Measurements from ENCODE around the gene ADAM8. TPM values are rescaled to one million over a fixed set of nuclear protein-coding genes. Genes with fewer than 3 reads are reported as not detected.

ADAM8 gene
- polyA plus RNA-seq, 1 donor (not counting 4 experiments of a cell fraction or from before 2014, with no cell fraction given) = 42.0 TPM

DNA sequence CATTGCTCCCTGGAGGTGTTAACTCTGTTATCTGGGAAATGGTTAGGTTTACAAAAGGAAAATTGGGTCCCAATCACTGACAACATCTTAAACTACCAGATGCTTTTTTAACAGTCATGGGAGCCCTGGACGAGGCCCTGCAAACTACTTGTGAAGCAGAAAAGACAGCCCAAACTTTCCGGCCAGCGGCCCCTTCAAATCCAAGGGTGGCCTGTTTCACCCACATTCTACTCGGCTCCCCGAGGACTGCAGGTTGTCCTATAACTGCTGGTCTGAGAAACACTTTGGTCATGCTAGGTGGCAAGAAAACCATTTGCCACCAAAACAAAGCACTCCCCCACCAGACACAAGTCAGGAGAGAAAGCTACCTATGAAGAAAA is 29.4 kb upstream of the ADAM8 start:
- Histone ChIP-seq H3K4me2 (ENCODE audit: control insufficient read depth, extremely low read depth, insufficient read depth, low read depth, low read length) (no peak overlapping the region), H3K9ac (ENCODE audit: control insufficient read depth, extremely low read depth, insufficient read depth, low read length) (no peak overlapping the region), H3K9me1 (ENCODE audit: control insufficient read depth, extremely low read depth, insufficient read depth, low read length) (peaks cover 2% of the 10 kb centered on the region), H3K79me2 (ENCODE audit: control insufficient read depth, insufficient read depth, low read length) (peaks cover 58% of the 10 kb centered on the region), H3K4me3 (ENCODE audit: control insufficient read depth in 2 of 3, extremely low read depth in 1 of 3, insufficient read depth in 2 of 3, low read depth in 1 of 3, low read length in 3 of 3) (no peak overlapping the region), H3K27ac (ENCODE audit: control insufficient read depth, insufficient read depth, low read length) (no peak overlapping the region), H4K20me1 (ENCODE audit: control insufficient read depth, extremely low read depth, insufficient read depth, low read length) (peaks cover 3% of the 10 kb centered on the region), H3K36me3 (ENCODE audit: control insufficient read depth in 2 of 2, extremely low read depth in 1 of 2, insufficient read depth in 2 of 2, low read length in 2 of 2) (peaks cover 14 to 15% of the 10 kb centered on the region in 2 experiments), H2AFZ (ENCODE audit: control insufficient read depth, low read length) (no peak overlapping the region), H3K9me3 (ENCODE audit: control insufficient read depth, low read depth, low read length) (no peaks in the 10 kb centered on the region), H3K27me3 (ENCODE audit: control insufficient read depth, extremely low read depth, insufficient read depth, low read length) (no peaks in the 10 kb centered on the region), H3K4me1 (ENCODE audit: control insufficient read depth, extremely low read depth, insufficient read depth, low read length) (peaks cover 9% of the 10 kb centered on the region)
- no peak for TF ChIP-seq EZH2 (IDR thresholded peaks at IDR 0.05; ENCODE audit: low read length)
- TF ChIP-seq, protein P1, sequence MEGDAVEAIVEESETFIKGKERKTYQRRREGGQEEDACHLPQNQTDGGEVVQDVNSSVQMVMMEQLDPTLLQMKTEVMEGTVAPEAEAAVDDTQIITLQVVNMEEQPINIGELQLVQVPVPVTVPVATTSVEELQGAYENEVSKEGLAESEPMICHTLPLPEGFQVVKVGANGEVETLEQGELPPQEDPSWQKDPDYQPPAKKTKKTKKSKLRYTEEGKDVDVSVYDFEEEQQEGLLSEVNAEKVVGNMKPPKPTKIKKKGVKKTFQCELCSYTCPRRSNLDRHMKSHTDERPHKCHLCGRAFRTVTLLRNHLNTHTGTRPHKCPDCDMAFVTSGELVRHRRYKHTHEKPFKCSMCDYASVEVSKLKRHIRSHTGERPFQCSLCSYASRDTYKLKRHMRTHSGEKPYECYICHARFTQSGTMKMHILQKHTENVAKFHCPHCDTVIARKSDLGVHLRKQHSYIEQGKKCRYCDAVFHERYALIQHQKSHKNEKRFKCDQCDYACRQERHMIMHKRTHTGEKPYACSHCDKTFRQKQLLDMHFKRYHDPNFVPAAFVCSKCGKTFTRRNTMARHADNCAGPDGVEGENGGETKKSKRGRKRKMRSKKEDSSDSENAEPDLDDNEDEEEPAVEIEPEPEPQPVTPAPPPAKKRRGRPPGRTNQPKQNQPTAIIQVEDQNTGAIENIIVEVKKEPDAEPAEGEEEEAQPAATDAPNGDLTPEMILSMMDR (optimal IDR thresholded peaks at IDR 0.05 in 1 of 3, IDR thresholded peaks at IDR 0.05 in 1 of 3, conservative IDR thresholded peaks at IDR 0.05 in 1 of 3; ENCODE audit: extremely low read depth in 1 of 3, insufficient read depth in 2 of 3, low read length in 3 of 3) = no peak
- DNase-seq (ENCODE audit: low read depth, low spot score) = no peak
- dilution Hi-C loops (cut with MboI; ENCODE audit: extremely low pct_ligation_motif_present, low sequenced_read_pairs) = no loop called here
- no peak for FAIRE-seq

GRCh38 chr10:133303206-133303605 is 26.5 kb upstream of the ADAM8 start:
- H3K36me3 ChIP-seq (ENCODE audit: control insufficient read depth in 2 of 2, extremely low read depth in 1 of 2, insufficient read depth in 2 of 2, low read length in 2 of 2) = peaks cover 24 to 26% of the 10 kb centered on the region in 2 experiments
- no peak overlapping the region for H3K9ac ChIP-seq (ENCODE audit: control insufficient read depth, extremely low read depth, insufficient read depth, low read length)
- H3K4me2 ChIP-seq (ENCODE audit: control insufficient read depth, extremely low read depth, insufficient read depth, low read depth, low read length) = no peak overlapping the region
- peaks cover 6% of the 10 kb centered on the region for H3K4me1 ChIP-seq (ENCODE audit: control insufficient read depth, extremely low read depth, insufficient read depth, low read length)
- no peak overlapping the region for H3K4me3 ChIP-seq (ENCODE audit: control insufficient read depth in 2 of 3, extremely low read depth in 1 of 3, insufficient read depth in 2 of 3, low read depth in 1 of 3, low read length in 3 of 3)
- dilution Hi-C loops (cut with MboI; ENCODE audit: extremely low pct_ligation_motif_present, low sequenced_read_pairs) = no loop called here
- FAIRE-seq = no peak
- H3K79me2 ChIP-seq (ENCODE audit: control insufficient read depth, insufficient read depth, low read length) = peaks cover 55% of the 10 kb centered on the region
- H4K20me1 ChIP-seq (ENCODE audit: control insufficient read depth, extremely low read depth, insufficient read depth, low read length) = peaks cover 3% of the 10 kb centered on the region
- H3K9me3 ChIP-seq (ENCODE audit: control insufficient read depth, low read depth, low read length) = no peaks in the 10 kb centered on the region
- H3K9me1 ChIP-seq (ENCODE audit: control insufficient read depth, extremely low read depth, insufficient read depth, low read length) = peaks cover 2% of the 10 kb centered on the region
- no peak overlapping the region for H3K27ac ChIP-seq (ENCODE audit: control insufficient read depth, insufficient read depth, low read length)
- no peak for DNase-seq (ENCODE audit: low read depth, low spot score)
- TF ChIP-seq, protein P1 (optimal IDR thresholded peaks at IDR 0.05 in 1 of 3, IDR thresholded peaks at IDR 0.05 in 1 of 3, conservative IDR thresholded peaks at IDR 0.05 in 1 of 3; ENCODE audit: extremely low read depth in 1 of 3, insufficient read depth in 2 of 3, low read length in 3 of 3) = no peak
- no peak for TF ChIP-seq EZH2 (IDR thresholded peaks at IDR 0.05; ENCODE audit: low read length)
- no peak overlapping the region for H2AFZ ChIP-seq (ENCODE audit: control insufficient read depth, low read length)
- H3K27me3 ChIP-seq (ENCODE audit: control insufficient read depth, extremely low read depth, insufficient read depth, low read length) = no peaks in the 10 kb centered on the region

All from keratinocyte (primary cell).